Breast epithelium (tissue), 3 donors: ENCODE data around the gene SNRPB.

ENCODE experiments used
- CTCF ChIP-seq, 3 donors: fragments of 450-650 bp; IDR thresholded peaks; one replicate each; pipeline ENCODE4 v1.5.1; 2016 to 2017; ENCODE audit warnings: antibody characterized with exemption in 3 of 3, mild to moderate bottlenecking in 3 of 3, moderate library complexity in 3 of 3
- POLR2A ChIP-seq: fragments of 450-650 bp; IDR thresholded peaks from one replicate; pipeline ENCODE4 v1.6.1; 2016; ENCODE audit warnings: antibody characterized with exemption, mild to moderate bottlenecking, moderate library complexity
- POLR2AphosphoS5 ChIP-seq, 3 donors: sonication (generic); formaldehyde crosslinking; IDR thresholded peaks; one replicate each; pipeline ENCODE4 v1.6.1; 2017; ENCODE audit warnings: antibody characterized with exemption in 3 of 3

GRCh38 chr20:2463616-2464365 lies 6.8 kb downstream of the SNRPB start:
- TF ChIP-seq CTCF (IDR thresholded peaks at IDR 0.05) (no peak), POLR2A (no peak), POLR2AphosphoS5 (IDR thresholded peaks at IDR 0.05) (no peak)
